Upper lobe of left lung (tissue), 6 donors: ENCODE data around the gene NYNRIN. TPM values are rescaled to one million over a fixed set of nuclear protein-coding genes. Genes with fewer than 3 reads are reported as not detected.
"Not testable (repeated sequence)": the region's sequence is repeated elsewhere in the genome, so short reads cannot be mapped to it uniquely, and the experiment has no call there.

Experiments
- ATAC-seq, 2 donors: fragments of 200-7000 bp; cut with Tn5 transposase; one replicate each; pipeline ENCODE4 v1.9.1; 2022; ENCODE audit warnings: mild to moderate bottlenecking in 2 of 2, moderate library complexity in 2 of 2; ENCODE audit not compliant: low FRiP score in 2 of 2
- DNase-seq, 2 donors: peaks; one replicate each; pipeline ENCODE4 v3.0.0-alpha.2; 2019 to 2020
- H3K27ac ChIP-seq, 4 donors: fragments of 200-600 bp; sonication (generic); one replicate each; pipeline ENCODE4 v1.5.1; 2016 to 2019
- H3K27me3 ChIP-seq, 4 donors: fragments of 200-600 bp; sonication (generic); one replicate each; pipeline ENCODE4 v1.5.1; 2017 to 2019
- H3K36me3 ChIP-seq, 4 donors: fragments of 200-600 bp; sonication (generic); one replicate each; pipeline ENCODE4 v1.5.1; 2016 to 2019
- H3K4me1 ChIP-seq, 4 donors: fragments of 200-600 bp; sonication (generic); one replicate each; pipeline ENCODE4 v1.5.1; 2018 to 2019
- H3K4me3 ChIP-seq, 4 donors: fragments of 200-600 bp; sonication (generic); one replicate each; pipeline ENCODE4 v1.5.1; 2017 to 2019; ENCODE audit warnings: mild to moderate bottlenecking in 2 of 4, moderate library complexity in 1 of 4
- H3K9me3 ChIP-seq, 4 donors: fragments of 200-600 bp; sonication (generic); one replicate each; pipeline ENCODE4 v1.5.1; 2018 to 2019
- EP300 ChIP-seq, 4 donors: sonication (generic); formaldehyde crosslinking; IDR thresholded peaks; one replicate each; pipeline ENCODE4 v1.5.1; 2017; ENCODE audit warnings: antibody characterized with exemption in 4 of 4, control low read depth in 2 of 4
- POLR2A ChIP-seq, 4 donors: fragments of 450-650 bp; IDR thresholded peaks; one replicate each; pipeline ENCODE4 v1.5.1; 2016 to 2017; ENCODE audit warnings: antibody characterized with exemption in 4 of 4, mild to moderate bottlenecking in 2 of 4
- POLR2AphosphoS5 ChIP-seq, 2 donors: sonication (generic); formaldehyde crosslinking; IDR thresholded peaks; one replicate each; pipeline ENCODE4 v1.5.1; 2017; ENCODE audit warnings: antibody characterized with exemption in 2 of 2
- WGBS, 2 donors: methylation state at CpG; one replicate each; pipeline ENCODE4 v1.1.5; 2017 to 2018; 5-methylcytosine and 5-hydroxymethylcytosine counted together
- total RNA-seq, 6 donors: library from RNA; depleted of rRNA in 4 of 6; stranded (reverse); fragments of >200 nt in 4 of 6; gene quantifications; one replicate each; pipeline versions ENCODE4 v1.1.0 to v1.2.1, GENCODE V29; 2016 to 2021
- TF ChIP-seq, protein P1 (sequence below), 6 experiments: fragments of 450-650 bp in 4 of 6; fragments of 200-600 bp in 2 of 6; sonication (generic) in 2 of 6; IDR thresholded peaks; one replicate each; pipeline ENCODE4 v1.5.1; 2016 to 2019; ENCODE audit warnings: antibody characterized with exemption in 6 of 6
- donor health status: DM: no; HTN: no; CAD: no; lungs with moderate emphysema.
- donor health status: DM: no; HTN: yes; CAD: no; lungs with severe emphysema.

The NYNRIN gene
- total RNA-seq: 10 to 100 TPM in 5 of 6 donors, 1 to 10 TPM in 1; 5.5 to 18.7 (median 14.4) TPM

DNA sequence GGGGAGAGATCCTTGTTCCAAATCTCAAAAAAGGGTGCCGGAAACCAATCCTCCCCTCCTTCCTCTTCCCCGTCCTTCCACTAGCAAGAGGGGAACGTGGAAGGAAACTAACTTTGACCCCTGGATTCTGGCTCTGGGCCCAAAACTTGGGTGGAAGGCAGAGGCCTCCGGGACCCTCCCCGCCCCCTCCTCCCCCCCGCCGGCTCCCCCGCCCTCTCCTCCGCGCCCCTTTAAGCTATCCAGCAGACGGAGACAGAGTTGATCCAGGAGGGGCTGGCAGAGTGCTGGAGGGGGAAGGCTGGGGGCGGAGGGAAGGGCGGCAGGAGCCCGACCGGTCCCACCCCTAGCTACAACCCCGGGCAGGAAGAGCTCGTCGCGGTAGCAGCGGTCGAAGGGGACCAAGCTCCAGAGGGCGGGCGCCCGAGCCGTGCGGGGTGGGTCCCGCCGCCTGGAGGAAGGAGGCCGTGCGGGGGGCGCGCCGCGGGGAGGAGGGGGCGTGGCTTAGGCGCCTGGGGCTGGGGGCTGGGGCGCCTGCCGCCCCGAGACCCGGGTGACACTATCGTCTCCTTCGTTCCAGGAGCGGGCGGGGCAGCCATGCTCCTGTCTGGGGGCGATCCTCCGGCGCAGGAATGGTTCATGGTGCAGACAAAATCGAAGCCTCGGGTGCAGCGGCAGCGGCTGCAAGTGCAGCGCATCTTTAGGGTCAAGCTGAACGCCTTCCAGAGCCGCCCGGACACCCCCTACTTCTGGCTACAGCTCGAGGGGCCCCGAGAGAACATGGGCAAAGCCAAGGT is at the start of gene NYNRIN:
TSS of gene NYNRIN (plus strand) at position 351 of the 794 bp plus-strand sequence. CDS start at position 595, 244 bp downstream.
- H3K36me3 ChIP-seq: no peaks in the 10 kb centered on the region
- H3K27ac ChIP-seq: peak within 1 kb of the TSS; percentile 60 to 88 (median 85)
- ATAC-seq (peak; percentile 74 to 90), DNase-seq (peak; percentile 35 to 91)
- peak within 1 kb of the TSS; percentile 48 to 80 (median 64) for H3K4me3 ChIP-seq
- H3K27me3 ChIP-seq: no peaks in the 10 kb centered on the region
- H3K9me3 ChIP-seq: no peaks in the 10 kb centered on the region
- H3K4me1 ChIP-seq: peaks cover 32 to 56% (median 44%) of the 10 kb centered on the region in 4 donors
- 2 to 4% methylated on average over 6 to 35 of the region's 57 CpGs for WGBS, 2 donors
- no peak for TF ChIP-seq EP300 (IDR thresholded peaks at IDR 0.05)
- TF ChIP-seq POLR2A (IDR thresholded peaks at IDR 0.05): no peak
- TF ChIP-seq POLR2AphosphoS5 (IDR thresholded peaks at IDR 0.05): peak in 1 of 2 donors; percentile 37

DNA sequence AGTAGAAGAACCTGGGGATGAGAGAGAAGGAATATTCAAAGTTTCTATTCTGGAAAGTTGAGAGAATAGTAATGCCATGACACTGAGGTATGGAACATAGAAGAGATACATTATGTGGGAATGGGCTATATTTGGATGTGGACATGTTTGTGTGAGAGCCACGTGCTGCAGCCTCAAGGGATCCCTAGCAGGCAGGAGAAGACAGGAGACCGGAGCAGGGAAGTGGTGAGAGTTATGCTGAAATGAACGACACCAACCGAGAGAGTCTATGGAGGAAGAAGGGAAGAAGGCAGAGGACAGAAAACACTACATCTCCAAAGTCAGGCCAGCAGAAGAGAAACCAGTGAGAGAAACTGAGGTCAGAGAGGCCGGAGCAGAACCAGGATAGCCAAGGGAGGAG is 49.1 kb upstream of the NYNRIN start:
- WGBS, 2 donors: 80 to 82% methylated on average over 5 of the region's 5 CpGs
- H3K36me3 ChIP-seq: no peaks in the 10 kb centered on the region
- H3K4me3 ChIP-seq: no peak overlapping the region
- no peaks in the 10 kb centered on the region for H3K9me3 ChIP-seq
- H3K27ac ChIP-seq: no peak overlapping the region
- no peak for ATAC-seq
- TF ChIP-seq EP300 (IDR thresholded peaks at IDR 0.05): no peak
- TF ChIP-seq POLR2A (IDR thresholded peaks at IDR 0.05): no peak
- no peak for TF ChIP-seq POLR2AphosphoS5 (IDR thresholded peaks at IDR 0.05)
- TF ChIP-seq, protein P1, sequence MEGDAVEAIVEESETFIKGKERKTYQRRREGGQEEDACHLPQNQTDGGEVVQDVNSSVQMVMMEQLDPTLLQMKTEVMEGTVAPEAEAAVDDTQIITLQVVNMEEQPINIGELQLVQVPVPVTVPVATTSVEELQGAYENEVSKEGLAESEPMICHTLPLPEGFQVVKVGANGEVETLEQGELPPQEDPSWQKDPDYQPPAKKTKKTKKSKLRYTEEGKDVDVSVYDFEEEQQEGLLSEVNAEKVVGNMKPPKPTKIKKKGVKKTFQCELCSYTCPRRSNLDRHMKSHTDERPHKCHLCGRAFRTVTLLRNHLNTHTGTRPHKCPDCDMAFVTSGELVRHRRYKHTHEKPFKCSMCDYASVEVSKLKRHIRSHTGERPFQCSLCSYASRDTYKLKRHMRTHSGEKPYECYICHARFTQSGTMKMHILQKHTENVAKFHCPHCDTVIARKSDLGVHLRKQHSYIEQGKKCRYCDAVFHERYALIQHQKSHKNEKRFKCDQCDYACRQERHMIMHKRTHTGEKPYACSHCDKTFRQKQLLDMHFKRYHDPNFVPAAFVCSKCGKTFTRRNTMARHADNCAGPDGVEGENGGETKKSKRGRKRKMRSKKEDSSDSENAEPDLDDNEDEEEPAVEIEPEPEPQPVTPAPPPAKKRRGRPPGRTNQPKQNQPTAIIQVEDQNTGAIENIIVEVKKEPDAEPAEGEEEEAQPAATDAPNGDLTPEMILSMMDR (IDR thresholded peaks at IDR 0.05): no peak
- H3K4me1 ChIP-seq: peaks cover 8 to 21% (median 13%) of the 10 kb centered on the region in 4 donors
- no peak for DNase-seq
- no peaks in the 10 kb centered on the region for H3K27me3 ChIP-seq

DNA sequence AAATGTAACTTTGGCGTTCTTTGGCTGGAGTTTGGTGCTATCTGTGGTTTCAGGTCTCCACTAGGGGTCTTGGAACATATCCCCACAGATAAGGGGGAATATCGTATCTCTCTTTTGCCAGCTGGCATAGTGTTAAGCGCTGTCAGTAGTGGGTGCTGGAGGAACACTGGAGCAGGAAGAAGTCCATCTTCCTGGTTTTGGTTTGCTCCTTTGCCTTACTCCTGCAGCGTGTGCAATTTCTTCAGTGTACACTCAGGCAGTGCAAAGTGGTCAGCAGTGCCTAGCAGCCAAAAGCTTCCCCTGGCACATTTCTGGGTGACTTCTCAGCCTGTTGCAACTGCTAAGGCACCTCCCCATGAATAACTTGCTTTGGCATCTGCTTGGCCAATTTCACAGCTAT is 47.3 kb upstream of the NYNRIN start:
- ATAC-seq (peak; percentile 32 to 68), DNase-seq (no peak)
- Histone ChIP-seq H3K27ac (peak overlapping the region in 3 of 4 donors; percentile 16 to 69 (median 48)), H3K27me3 (no peaks in the 10 kb centered on the region), H3K9me3 (no peaks in the 10 kb centered on the region), H3K4me1 (peaks cover 8 to 26% (median 16%) of the 10 kb centered on the region in 4 donors), H3K36me3 (no peaks in the 10 kb centered on the region), H3K4me3 (no peak overlapping the region)
- WGBS, 2 donors: 14 to 21% methylated on average over 3 to 4 of the region's 4 CpGs
- TF ChIP-seq, protein P1 (IDR thresholded peaks at IDR 0.05): no peak
- TF ChIP-seq POLR2AphosphoS5 (IDR thresholded peaks at IDR 0.05): no peak
- no peak for TF ChIP-seq POLR2A (IDR thresholded peaks at IDR 0.05)
- no peak for TF ChIP-seq EP300 (IDR thresholded peaks at IDR 0.05)

DNA sequence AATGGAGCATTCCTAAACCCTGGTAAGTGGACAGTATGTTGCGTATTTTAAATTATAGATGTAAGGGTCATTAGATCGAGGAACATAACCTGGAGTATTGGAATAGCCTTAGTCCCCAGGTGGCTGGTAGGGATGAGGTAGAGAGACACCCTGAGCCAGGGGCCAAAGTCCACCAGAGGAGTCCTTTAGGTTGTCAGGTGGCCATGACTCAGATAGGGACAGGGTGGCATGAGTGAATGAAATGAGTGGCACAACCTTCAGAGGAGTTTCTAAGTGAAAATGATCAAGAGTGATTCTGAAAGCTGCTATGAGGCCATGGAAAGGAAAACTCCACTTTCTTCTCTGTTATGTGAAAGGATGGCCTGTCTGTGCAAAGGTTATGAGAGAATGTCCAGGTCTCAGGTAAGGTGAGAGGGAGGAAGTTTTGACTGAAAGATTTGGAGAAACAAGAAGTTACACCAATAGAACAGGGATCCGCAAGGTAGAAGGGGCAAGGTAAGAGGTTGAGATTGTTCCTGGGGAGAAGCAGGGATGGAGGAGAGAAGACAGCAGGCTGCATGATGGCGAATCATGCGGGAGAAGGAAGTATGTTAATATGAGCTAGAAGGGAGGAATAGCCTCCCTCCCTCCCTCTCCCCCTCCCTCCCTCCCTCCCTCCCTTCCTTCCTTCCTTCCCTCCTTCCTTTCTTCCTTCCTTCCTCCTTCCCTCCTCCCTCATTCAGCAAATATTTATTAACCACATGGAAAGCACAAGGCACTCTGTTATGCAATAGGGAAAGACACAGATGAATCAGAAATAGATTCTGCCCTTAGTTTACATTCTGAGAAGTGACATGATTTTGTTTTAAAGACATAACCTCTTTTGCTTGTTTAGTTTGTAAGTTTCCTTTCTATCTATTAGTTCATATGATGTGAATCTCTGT is 45.0 kb upstream of the NYNRIN start:
- no peak for TF ChIP-seq POLR2A (IDR thresholded peaks at IDR 0.05)
- no peaks in the 10 kb centered on the region for H3K36me3 ChIP-seq
- no peaks in the 10 kb centered on the region for H3K27me3 ChIP-seq
- peak overlapping the region in 2 of 4 donors; percentile 18 to 24 for H3K27ac ChIP-seq
- peaks cover 8 to 26% (median 14%) of the 10 kb centered on the region in 4 donors for H3K4me1 ChIP-seq
- 77 to 80% methylated on average over 5 of the region's 5 CpGs for WGBS, 2 donors
- peak in 1 of 2 donors; percentile 41 for ATAC-seq
- no peak for DNase-seq
- H3K4me3 ChIP-seq: no peak overlapping the region
- no peaks in the 10 kb centered on the region for H3K9me3 ChIP-seq

DNA sequence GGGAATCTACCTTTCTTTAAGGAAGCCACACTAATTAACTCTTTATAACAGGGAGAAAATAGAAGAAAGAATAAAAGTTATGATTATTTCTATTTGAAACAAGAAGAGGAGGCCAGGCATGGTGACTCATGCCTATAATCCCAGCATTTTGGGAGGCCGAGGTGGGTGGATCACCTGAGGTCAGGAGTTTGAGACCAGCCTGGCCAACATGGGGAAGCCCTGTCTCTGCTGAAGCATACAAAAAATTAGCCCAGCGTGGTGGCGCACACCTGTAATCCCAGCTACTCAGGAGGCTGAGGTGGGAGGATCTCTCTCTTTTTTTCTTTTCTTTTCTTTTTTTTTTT is 44.3 kb upstream of the NYNRIN start:
- H3K27ac ChIP-seq: peak overlapping the region in 3 of 4 donors; percentile 13 to 24 (median 18)
- WGBS, 2 donors: 90 to 91% methylated on average over 3 of the region's 3 CpGs

DNA sequence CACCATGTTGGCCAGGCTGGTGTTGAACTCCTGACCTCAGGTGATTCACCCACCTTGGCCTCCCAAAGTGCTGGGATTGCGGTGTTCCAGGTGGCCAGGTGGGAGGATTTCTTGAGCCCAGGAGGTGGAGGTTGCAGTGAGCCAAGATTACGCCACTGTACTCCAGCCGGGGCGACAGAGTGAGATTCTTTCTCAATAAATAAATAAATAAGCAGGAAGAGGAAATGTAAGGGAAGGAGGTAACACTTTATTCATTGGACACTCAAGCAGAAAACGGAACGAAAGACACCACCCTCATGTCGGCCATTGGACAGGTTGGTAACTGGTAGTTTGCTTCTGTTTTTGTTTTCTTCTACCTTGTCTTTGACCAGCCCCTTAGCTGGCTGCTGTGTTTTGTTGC is 43.8 kb upstream of the NYNRIN start:
- Histone ChIP-seq H3K4me1 (peaks cover 8 to 26% (median 14%) of the 10 kb centered on the region in 4 donors), H3K27me3 (no peaks in the 10 kb centered on the region), H3K36me3 (no peaks in the 10 kb centered on the region), H3K27ac (no peak overlapping the region), H3K4me3 (no peak overlapping the region), H3K9me3 (no peaks in the 10 kb centered on the region)
- no peak for TF ChIP-seq EP300 (IDR thresholded peaks at IDR 0.05)
- TF ChIP-seq, protein P1 (IDR thresholded peaks at IDR 0.05): no peak
- TF ChIP-seq POLR2A (IDR thresholded peaks at IDR 0.05): no peak
- no peak for TF ChIP-seq POLR2AphosphoS5 (IDR thresholded peaks at IDR 0.05)
- WGBS, 2 donors: 54% methylated on average over 7 of the region's 7 CpGs
- DNase-seq: no peak
- ATAC-seq: no peak

More for the DNA sequence above, 44.3 kb upstream of the NYNRIN start:
- not testable (repeated sequence) for ATAC-seq, H3K27me3 ChIP-seq, H3K36me3 ChIP-seq, DNase-seq, H3K9me3 ChIP-seq, H3K4me3 ChIP-seq
- H3K4me1 ChIP-seq: peaks cover 8 to 26% (median 14%) of the 10 kb centered on the region in 4 donors
